ENCODE measurements around the gene FOXM1. TPM values are rescaled to one million over a fixed set of nuclear protein-coding genes. Genes with fewer than 3 reads are reported as not detected.

The FOXM1 gene
- total and polyA plus RNA-seq, 2 of the 13 experiments (the other 11 are each of a cell fraction or from before 2014, with no cell fraction given) = 17.1 to 25.9 TPM

DNA sequence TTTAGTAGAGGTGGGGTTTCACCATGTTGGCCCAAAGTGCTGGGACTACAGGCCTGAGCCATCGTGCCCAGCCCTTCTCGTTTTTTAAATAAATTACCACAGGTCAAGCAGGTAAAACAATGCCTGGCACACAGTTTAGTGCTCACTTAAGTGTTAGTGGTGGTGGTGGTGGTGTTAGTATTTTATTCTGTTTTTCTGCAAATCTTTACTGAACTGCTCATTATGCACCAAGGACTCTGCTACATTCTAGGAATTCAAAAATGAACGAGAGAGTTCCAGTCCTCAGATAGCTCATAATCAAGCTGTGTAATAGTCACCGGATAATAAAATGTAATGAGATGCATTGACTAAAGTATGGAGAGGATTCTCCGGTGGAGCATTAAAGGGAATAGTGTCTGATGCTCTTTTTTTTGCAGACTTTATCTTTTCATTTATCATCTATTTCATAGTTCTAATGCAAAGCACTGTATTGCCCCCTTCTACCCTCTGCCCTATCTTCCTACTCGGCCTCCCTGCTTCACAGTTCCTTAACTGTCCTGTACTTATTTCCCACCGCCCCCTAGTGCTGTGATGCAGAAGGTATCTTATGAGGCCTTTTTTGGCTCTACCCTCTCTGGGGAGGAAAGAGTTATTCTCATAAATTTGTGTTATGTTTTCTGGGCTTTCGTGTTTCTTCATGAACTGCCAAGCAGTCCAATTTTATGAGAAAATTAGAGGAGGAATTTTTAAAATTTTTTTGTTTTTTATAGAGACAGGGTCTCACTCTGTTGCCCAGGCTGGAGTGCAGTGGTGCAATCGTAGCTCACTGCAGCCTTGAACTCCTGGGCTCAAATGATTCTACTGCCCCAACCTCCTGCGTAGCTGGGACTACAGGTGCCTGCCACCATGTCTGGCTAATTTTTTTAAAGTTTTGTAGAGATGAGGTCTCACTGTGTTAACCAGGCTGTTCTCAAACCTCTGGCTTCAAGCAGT, 63.5 kb downstream of the FOXM1 start (continued):
- TF ChIP-seq, protein P1, sequence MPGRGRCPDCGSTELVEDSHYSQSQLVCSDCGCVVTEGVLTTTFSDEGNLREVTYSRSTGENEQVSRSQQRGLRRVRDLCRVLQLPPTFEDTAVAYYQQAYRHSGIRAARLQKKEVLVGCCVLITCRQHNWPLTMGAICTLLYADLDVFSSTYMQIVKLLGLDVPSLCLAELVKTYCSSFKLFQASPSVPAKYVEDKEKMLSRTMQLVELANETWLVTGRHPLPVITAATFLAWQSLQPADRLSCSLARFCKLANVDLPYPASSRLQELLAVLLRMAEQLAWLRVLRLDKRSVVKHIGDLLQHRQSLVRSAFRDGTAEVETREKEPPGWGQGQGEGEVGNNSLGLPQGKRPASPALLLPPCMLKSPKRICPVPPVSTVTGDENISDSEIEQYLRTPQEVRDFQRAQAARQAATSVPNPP (CRISPR knock-in tag; IDR thresholded peaks at IDR 0.05) = no peak
- TF ChIP-seq SAP130 (CRISPR knock-in tag; IDR thresholded peaks at IDR 0.05; ENCODE audit: low read depth) (peak; percentile 65), TGIF2 (CRISPR knock-in tag; IDR thresholded peaks at IDR 0.05) (peak; percentile 24; the same call in 1 of the 2 replicates), ZNF383 (CRISPR knock-in tag; IDR thresholded peaks at IDR 0.05; ENCODE audit: borderline replicate concordance) (no peak), HNRNPL (IDR thresholded peaks at IDR 0.05; ENCODE audit: low read depth, low read length) (no peak), GATAD2A (CRISPR knock-in tag; IDR thresholded peaks at IDR 0.05) (peak; percentile 59), SNAPC4 (CRISPR knock-in tag; IDR thresholded peaks at IDR 0.05) (0 out of 2 replicates have a peak, but pooled peaks have one; percentile 45), CREBL2 (CRISPR knock-in tag; IDR thresholded peaks at IDR 0.05; ENCODE audit: borderline replicate concordance) (no peak; the same call in 1 of the 2 replicates), THAP11 (CRISPR knock-in tag; IDR thresholded peaks at IDR 0.05) (no peak), ZNF580 (CRISPR knock-in tag; IDR thresholded peaks at IDR 0.05; ENCODE audit: borderline replicate concordance, low read depth) (no peak), ZNF569 (CRISPR knock-in tag; IDR thresholded peaks at IDR 0.05; ENCODE audit: borderline replicate concordance) (no peak), HMGXB4 (CRISPR knock-in tag; IDR thresholded peaks at IDR 0.05; ENCODE audit: borderline replicate concordance in 1 of 2, low read depth in 1 of 2) (peak; percentile 31 to 49; a peak in 1 of 4 replicates), ZNF234 (CRISPR knock-in tag; conservative IDR thresholded peaks at IDR 0.05) (no peak)
- TF ChIP-seq, protein P2, sequence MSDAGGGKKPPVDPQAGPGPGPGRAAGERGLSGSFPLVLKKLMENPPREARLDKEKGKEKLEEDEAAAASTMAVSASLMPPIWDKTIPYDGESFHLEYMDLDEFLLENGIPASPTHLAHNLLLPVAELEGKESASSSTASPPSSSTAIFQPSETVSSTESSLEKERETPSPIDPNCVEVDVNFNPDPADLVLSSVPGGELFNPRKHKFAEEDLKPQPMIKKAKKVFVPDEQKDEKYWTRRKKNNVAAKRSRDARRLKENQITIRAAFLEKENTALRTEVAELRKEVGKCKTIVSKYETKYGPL (CRISPR knock-in tag; IDR thresholded peaks at IDR 0.05) = no peak
- TF ChIP-seq, protein P3, sequence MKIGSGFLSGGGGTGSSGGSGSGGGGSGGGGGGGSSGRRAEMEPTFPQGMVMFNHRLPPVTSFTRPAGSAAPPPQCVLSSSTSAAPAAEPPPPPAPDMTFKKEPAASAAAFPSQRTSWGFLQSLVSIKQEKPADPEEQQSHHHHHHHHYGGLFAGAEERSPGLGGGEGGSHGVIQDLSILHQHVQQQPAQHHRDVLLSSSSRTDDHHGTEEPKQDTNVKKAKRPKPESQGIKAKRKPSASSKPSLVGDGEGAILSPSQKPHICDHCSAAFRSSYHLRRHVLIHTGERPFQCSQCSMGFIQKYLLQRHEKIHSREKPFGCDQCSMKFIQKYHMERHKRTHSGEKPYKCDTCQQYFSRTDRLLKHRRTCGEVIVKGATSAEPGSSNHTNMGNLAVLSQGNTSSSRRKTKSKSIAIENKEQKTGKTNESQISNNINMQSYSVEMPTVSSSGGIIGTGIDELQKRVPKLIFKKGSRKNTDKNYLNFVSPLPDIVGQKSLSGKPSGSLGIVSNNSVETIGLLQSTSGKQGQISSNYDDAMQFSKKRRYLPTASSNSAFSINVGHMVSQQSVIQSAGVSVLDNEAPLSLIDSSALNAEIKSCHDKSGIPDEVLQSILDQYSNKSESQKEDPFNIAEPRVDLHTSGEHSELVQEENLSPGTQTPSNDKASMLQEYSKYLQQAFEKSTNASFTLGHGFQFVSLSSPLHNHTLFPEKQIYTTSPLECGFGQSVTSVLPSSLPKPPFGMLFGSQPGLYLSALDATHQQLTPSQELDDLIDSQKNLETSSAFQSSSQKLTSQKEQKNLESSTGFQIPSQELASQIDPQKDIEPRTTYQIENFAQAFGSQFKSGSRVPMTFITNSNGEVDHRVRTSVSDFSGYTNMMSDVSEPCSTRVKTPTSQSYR (CRISPR knock-in tag; IDR thresholded peaks at IDR 0.05; ENCODE audit: borderline replicate concordance) = no peak
